Fibroblast of skin of abdomen (primary cell): Measurements from ENCODE around the gene SNX11.

ENCODE experiments used
- DNase-seq: peaks from one replicate; pipeline ENCODE4 v3.0.0-alpha.2; 2013

SNX11 gene

GRCh38 chr17:48134912-48135480 is 27.4 kb downstream of the SNX11 start:
- DNase-seq: peak; percentile 10

- no peak for DNase-seq
Observed at GRCh38 chr17:48137656-48138055, 30.1 kb downstream of the SNX11 start.

GRCh38 chr17:48139944-48140343 is 32.4 kb downstream of the SNX11 start:
- no peak for DNase-seq

GRCh38 chr17:48143629-48144028 is 36.1 kb downstream of the SNX11 start:
- DNase-seq: no peak

GRCh38 chr17:48144231-48144630 is 36.7 kb downstream of the SNX11 start:
- DNase-seq: no peak

GRCh38 chr17:48144976-48145798 is 37.6 kb downstream of the SNX11 start:
- no peak for DNase-seq

- no peak for DNase-seq
Observed at GRCh38 chr17:48148029-48148770, 40.6 kb downstream of the SNX11 start.

- peak; percentile 46 for DNase-seq
Observed at GRCh38 chr17:48148854-48149786, 41.6 kb downstream of the SNX11 start.

- DNase-seq: no peak
Observed at GRCh38 chr17:48149787-48150463, 42.4 kb downstream of the SNX11 start.

GRCh38 chr17:48150597-48151001 is 43.0 kb downstream of the SNX11 start:
- DNase-seq: no peak

- no peak for DNase-seq
Observed at GRCh38 chr17:48151220-48151619, 43.7 kb downstream of the SNX11 start.

- no peak for DNase-seq
Observed at GRCh38 chr17:48152289-48152688, 44.7 kb downstream of the SNX11 start.

- DNase-seq: peak; percentile 44
Observed at GRCh38 chr17:48153691-48154358, 46.3 kb downstream of the SNX11 start.

GRCh38 chr17:48155889-48156611 is 48.5 kb downstream of the SNX11 start:
- DNase-seq: no peak

- no peak for DNase-seq
Observed at GRCh38 chr17:48159232-48159631, 51.7 kb downstream of the SNX11 start.

- DNase-seq: no peak
Observed at GRCh38 chr17:48160177-48161081, 52.9 kb downstream of the SNX11 start.

- DNase-seq: no peak
Observed at GRCh38 chr17:48161127-48161905, 53.8 kb downstream of the SNX11 start.

GRCh38 chr17:48162306-48162934 is 54.9 kb downstream of the SNX11 start:
- DNase-seq: no peak
